DND-41 (cell line): Measurements from ENCODE around the gene EIPR1.
A peak's percentile ranks its signal among the peaks of the same experiment; 100 is the strongest.

Experiments
- ATAC-seq: fragments of 200-7000 bp; cut with Tn5 transposase; 3 replicates; pipeline ENCODE4 v1.9.1; 2021; ENCODE audit warnings: low read depth; ENCODE audit not compliant: insufficient read depth
- DNase-seq: peaks from one replicate; pipeline ENCODE4 v3.0.0-alpha.2; 2020
- H2AFZ ChIP-seq: 2 replicates; pipeline ENCODE4 v1.6.0; 2012; ENCODE audit warnings: low read depth, low read length
- H3K27ac ChIP-seq: 2 replicates; pipeline ENCODE4 v1.5.1; 2012; ENCODE audit warnings: low read length, inconsistent platforms
- H3K27me3 ChIP-seq: fragments of 200-600 bp; sonication (generic); 2 replicates; pipeline ENCODE4 v1.6.0; 2012; ENCODE audit warnings: low read length, mild to moderate bottlenecking, inconsistent platforms; ENCODE audit not compliant: insufficient read depth, poor library complexity
- H3K36me3 ChIP-seq: 2 replicates; pipeline ENCODE4 v1.5.1; 2012; ENCODE audit warnings: low read length, inconsistent platforms; ENCODE audit not compliant: insufficient read depth
- H3K4me1 ChIP-seq: 2 replicates; pipeline ENCODE4 v1.5.1; 2012; ENCODE audit warnings: mild to moderate bottlenecking, low read length; ENCODE audit not compliant: insufficient read depth
- H3K4me2 ChIP-seq: 2 replicates; pipeline ENCODE4 v1.6.0; 2012; ENCODE audit warnings: mild to moderate bottlenecking, moderate library complexity, low read length, inconsistent platforms; ENCODE audit not compliant: insufficient read depth
- H3K4me3 ChIP-seq, 2 experiments: fragments of 200-600 bp in 1 of 2; shearing (Covaris generic) in 1 of 2; 2 replicates each; pipeline ENCODE4 v1.5.1; 2012 to 2016; ENCODE audit warnings: inconsistent platforms in 2 of 2, low read length in 2 of 2, mild to moderate bottlenecking in 2 of 2, low read depth in 1 of 2, moderate library complexity in 1 of 2
- H3K79me2 ChIP-seq: 2 replicates; pipeline ENCODE4 v1.6.0; 2012; ENCODE audit warnings: low read length, inconsistent platforms; ENCODE audit not compliant: insufficient read depth
- H3K9ac ChIP-seq: 2 replicates; pipeline ENCODE4 v1.6.0; 2012; ENCODE audit warnings: low read depth, mild to moderate bottlenecking, inconsistent platforms, low read length, moderate library complexity
- H3K9me3 ChIP-seq: 2 replicates; pipeline ENCODE4 v1.5.1; 2012; ENCODE audit warnings: low read length, moderate library complexity, mild to moderate bottlenecking, inconsistent platforms; ENCODE audit not compliant: insufficient read depth, severe bottlenecking
- H4K20me1 ChIP-seq: 2 replicates; pipeline ENCODE4 v1.6.0; 2012; ENCODE audit warnings: low read length; ENCODE audit not compliant: insufficient read depth
- CTCF ChIP-seq: IDR thresholded peaks from 2 replicates; pipeline ENCODE4 v1.5.1; 2012; ENCODE audit warnings: borderline replicate concordance, low read length, moderate library complexity, mild to moderate bottlenecking; ENCODE audit not compliant: poor library complexity, severe bottlenecking; ENCODE audit errors: extremely low read depth
- EZH2 ChIP-seq: IDR thresholded peaks from 3 replicates; pipeline ENCODE4 v1.6.1; 2012; ENCODE audit warnings: borderline replicate concordance, low read depth, mild to moderate bottlenecking, moderate library complexity, low read length, inconsistent platforms; ENCODE audit not compliant: severe bottlenecking

EIPR1 gene

GRCh38 chr2:3424171-3424795 lies 46.7 kb upstream of the EIPR1 start:
- H3K4me1 ChIP-seq, result no peaks in the 10 kb centered on the region
- peaks cover 75% of the 10 kb centered on the region for H3K36me3 ChIP-seq

GRCh38 chr2:3423492-3424170 lies 46.0 kb upstream of the EIPR1 start:
- Histone ChIP-seq H3K9ac (no peak overlapping the region), H3K4me3 (no peak overlapping the region), H3K4me1 (no peaks in the 10 kb centered on the region), H2AFZ (no peak overlapping the region), H4K20me1 (peaks cover 20% of the 10 kb centered on the region), H3K27me3 (no peaks in the 10 kb centered on the region), H3K27ac (no peak overlapping the region), H3K36me3 (peaks cover 78% of the 10 kb centered on the region), H3K4me2 (no peak overlapping the region), H3K79me2 (no peaks in the 10 kb centered on the region), H3K9me3 (no peaks in the 10 kb centered on the region)
- TF ChIP-seq CTCF (peak; percentile 98), EZH2 (no peak)
- peak; percentile 68 for DNase-seq
- peak; percentile 81 for ATAC-seq

More at GRCh38 chr2:3424171-3424795, 46.7 kb upstream of the EIPR1 start:
- ATAC-seq (no peak), DNase-seq (no peak)
- H3K9ac ChIP-seq, result no peak overlapping the region
- H3K4me2 ChIP-seq, result no peak overlapping the region
- H3K27me3 ChIP-seq, result no peaks in the 10 kb centered on the region
- no peak overlapping the region for H3K4me3 ChIP-seq
- TF ChIP-seq EZH2, result no peak
- no peaks in the 10 kb centered on the region for H3K79me2 ChIP-seq
- H3K27ac ChIP-seq, result no peak overlapping the region
- H4K20me1 ChIP-seq, result peaks cover 17% of the 10 kb centered on the region
- H3K9me3 ChIP-seq, result no peaks in the 10 kb centered on the region
- H2AFZ ChIP-seq, result no peak overlapping the region

GRCh38 chr2:3422161-3422779 lies 44.7 kb upstream of the EIPR1 start:
- peaks cover 79% of the 10 kb centered on the region for H3K36me3 ChIP-seq

More at GRCh38 chr2:3422161-3422779, 44.7 kb upstream of the EIPR1 start:
- Histone ChIP-seq H3K9me3 (no peaks in the 10 kb centered on the region), H3K4me1 (no peaks in the 10 kb centered on the region), H3K79me2 (no peaks in the 10 kb centered on the region), H3K9ac (no peak overlapping the region), H3K27me3 (no peaks in the 10 kb centered on the region), H3K4me3 (no peak overlapping the region), H4K20me1 (peaks cover 27% of the 10 kb centered on the region), H2AFZ (no peak overlapping the region), H3K27ac (no peak overlapping the region), H3K4me2 (no peak overlapping the region)
- DNase-seq (no peak), ATAC-seq (no peak)
- TF ChIP-seq CTCF, result no peak
- no peak for TF ChIP-seq EZH2
